Measurements from ENCODE around the gene RBM6. TPM values are rescaled to one million over a fixed set of nuclear protein-coding genes. Genes with fewer than 3 reads are reported as not detected.

Gene RBM6
- total RNA-seq, 1 donor from 2014 or later = 169 TPM

GRCh38 chr3:50100386-50100785, 160.4 kb downstream of the RBM6 start:
- Mint-ChIP-seq H3K27ac (ENCODE audit: unreplicated experiment) (no peak overlapping the region), H3K9me3 (ENCODE audit: unreplicated experiment) (peaks cover 3% of the 10 kb centered on the region), H3K4me3 (ENCODE audit: unreplicated experiment) (no peak overlapping the region), H3K27me3 (ENCODE audit: unreplicated experiment) (peaks cover 2% of the 10 kb centered on the region), H3K36me3 (ENCODE audit: unreplicated experiment) (no peaks in the 10 kb centered on the region), H3K4me1 (ENCODE audit: low read depth, unreplicated experiment) (no peaks in the 10 kb centered on the region)
- TF ChIP-seq CTCF (IDR thresholded peaks at IDR 0.05; ENCODE audit: partially characterized antibody, unreplicated experiment) = no peak
- DNase-seq = no peak

- TF ChIP-seq CTCF (IDR thresholded peaks at IDR 0.05; ENCODE audit: partially characterized antibody, unreplicated experiment) = no peak
- H3K4me3 Mint-ChIP-seq (ENCODE audit: unreplicated experiment) = no peak overlapping the region
- peaks cover 2% of the 10 kb centered on the region for H3K27me3 Mint-ChIP-seq (ENCODE audit: unreplicated experiment)
- no peaks in the 10 kb centered on the region for H3K36me3 Mint-ChIP-seq (ENCODE audit: unreplicated experiment)
- no peak overlapping the region for H3K27ac Mint-ChIP-seq (ENCODE audit: unreplicated experiment)
- peaks cover 3% of the 10 kb centered on the region for H3K9me3 Mint-ChIP-seq (ENCODE audit: unreplicated experiment)
- no peaks in the 10 kb centered on the region for H3K4me1 Mint-ChIP-seq (ENCODE audit: low read depth, unreplicated experiment)
- DNase-seq = no peak
These were observed 161.3 kb downstream of the RBM6 start for GRCh38 chr3:50100956-50101845.

GRCh38 chr3:50102558-50102957, 162.6 kb downstream of the RBM6 start:
- H3K4me3 Mint-ChIP-seq (ENCODE audit: unreplicated experiment) = no peak overlapping the region
- H3K36me3 Mint-ChIP-seq (ENCODE audit: unreplicated experiment) = no peaks in the 10 kb centered on the region
- no peak for TF ChIP-seq CTCF (IDR thresholded peaks at IDR 0.05; ENCODE audit: partially characterized antibody, unreplicated experiment)
- H3K9me3 Mint-ChIP-seq (ENCODE audit: unreplicated experiment) = peaks cover 7% of the 10 kb centered on the region
- H3K27me3 Mint-ChIP-seq (ENCODE audit: unreplicated experiment) = peaks cover 2% of the 10 kb centered on the region
- DNase-seq = no peak
- no peak overlapping the region for H3K27ac Mint-ChIP-seq (ENCODE audit: unreplicated experiment)
- H3K4me1 Mint-ChIP-seq (ENCODE audit: low read depth, unreplicated experiment) = no peaks in the 10 kb centered on the region

GRCh38 chr3:50111757-50112156, 171.8 kb downstream of the RBM6 start:
- TF ChIP-seq CTCF (IDR thresholded peaks at IDR 0.05; ENCODE audit: partially characterized antibody, unreplicated experiment) = no peak
- peaks cover 3% of the 10 kb centered on the region for H3K27me3 Mint-ChIP-seq (ENCODE audit: unreplicated experiment)
- no peak overlapping the region for H3K4me3 Mint-ChIP-seq (ENCODE audit: unreplicated experiment)
- peaks cover 7% of the 10 kb centered on the region for H3K9me3 Mint-ChIP-seq (ENCODE audit: unreplicated experiment)
- H3K27ac Mint-ChIP-seq (ENCODE audit: unreplicated experiment) = no peak overlapping the region
- H3K4me1 Mint-ChIP-seq (ENCODE audit: low read depth, unreplicated experiment) = no peaks in the 10 kb centered on the region
- DNase-seq = no peak
- peaks cover 6% of the 10 kb centered on the region for H3K36me3 Mint-ChIP-seq (ENCODE audit: unreplicated experiment)

GRCh38 chr3:50112462-50112861, 172.5 kb downstream of the RBM6 start:
- H3K4me3 Mint-ChIP-seq (ENCODE audit: unreplicated experiment) = no peak overlapping the region
- H3K4me1 Mint-ChIP-seq (ENCODE audit: low read depth, unreplicated experiment) = no peaks in the 10 kb centered on the region
- H3K27me3 Mint-ChIP-seq (ENCODE audit: unreplicated experiment) = peaks cover 5% of the 10 kb centered on the region
- no peak overlapping the region for H3K27ac Mint-ChIP-seq (ENCODE audit: unreplicated experiment)
- TF ChIP-seq CTCF (IDR thresholded peaks at IDR 0.05; ENCODE audit: partially characterized antibody, unreplicated experiment) = no peak
- peaks cover 6% of the 10 kb centered on the region for H3K36me3 Mint-ChIP-seq (ENCODE audit: unreplicated experiment)
- H3K9me3 Mint-ChIP-seq (ENCODE audit: unreplicated experiment) = peaks cover 5% of the 10 kb centered on the region
- DNase-seq = no peak
